Activated CD8-positive, alpha-beta memory T cell treated with anti-CD3 and anti-CD28 coated beads for 4 hours (primary cell): Measurements from ENCODE around the gene IFITM10.
A peak's percentile ranks its signal among the peaks of the same experiment; 100 is the strongest.

Experiments
- DNase-seq, 2 donors: peaks; one replicate each; pipeline ENCODE4 v3.0.0-alpha.2; 2020; ENCODE audit warnings: low read depth in 2 of 2

Gene IFITM10

GRCh38 chr11:1763796-1764661 lies 13.6 kb upstream of the IFITM10 start, which contains the start of gene CTSD:
Gene CTSD, minus strand, starts transcription at chr11:1763927. Its CDS starts 68 bp downstream, at chr11:1763859.
- peak; percentile 62 to 73 for DNase-seq

DNA sequence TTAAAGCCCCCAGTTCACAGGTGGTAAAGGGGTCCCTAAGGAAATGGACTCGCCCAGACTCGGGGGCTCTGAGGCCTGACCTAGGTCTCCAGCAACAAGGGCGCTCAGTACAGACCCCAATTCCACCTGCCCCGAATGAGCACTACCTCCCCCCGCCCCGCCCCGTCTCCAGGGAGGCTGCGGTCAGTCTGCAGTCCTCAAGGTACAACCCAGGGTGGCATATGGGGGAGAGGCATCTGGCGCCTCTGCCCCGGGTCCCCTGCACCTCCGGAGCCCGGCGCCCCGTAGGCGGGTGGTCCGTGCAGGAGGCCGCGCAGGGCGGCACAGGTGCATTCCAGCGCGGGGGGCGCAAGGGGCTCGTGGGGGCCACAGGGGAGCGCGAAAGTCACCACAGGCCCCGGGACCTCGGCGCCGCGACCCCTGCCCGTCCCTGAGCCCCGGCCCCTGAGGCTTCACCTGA lies 13.0 kb upstream of the IFITM10 start:
- no peak for DNase-seq

GRCh38 chr11:1762537-1763302 lies 12.3 kb upstream of the IFITM10 start:
- DNase-seq = no peak

DNA sequence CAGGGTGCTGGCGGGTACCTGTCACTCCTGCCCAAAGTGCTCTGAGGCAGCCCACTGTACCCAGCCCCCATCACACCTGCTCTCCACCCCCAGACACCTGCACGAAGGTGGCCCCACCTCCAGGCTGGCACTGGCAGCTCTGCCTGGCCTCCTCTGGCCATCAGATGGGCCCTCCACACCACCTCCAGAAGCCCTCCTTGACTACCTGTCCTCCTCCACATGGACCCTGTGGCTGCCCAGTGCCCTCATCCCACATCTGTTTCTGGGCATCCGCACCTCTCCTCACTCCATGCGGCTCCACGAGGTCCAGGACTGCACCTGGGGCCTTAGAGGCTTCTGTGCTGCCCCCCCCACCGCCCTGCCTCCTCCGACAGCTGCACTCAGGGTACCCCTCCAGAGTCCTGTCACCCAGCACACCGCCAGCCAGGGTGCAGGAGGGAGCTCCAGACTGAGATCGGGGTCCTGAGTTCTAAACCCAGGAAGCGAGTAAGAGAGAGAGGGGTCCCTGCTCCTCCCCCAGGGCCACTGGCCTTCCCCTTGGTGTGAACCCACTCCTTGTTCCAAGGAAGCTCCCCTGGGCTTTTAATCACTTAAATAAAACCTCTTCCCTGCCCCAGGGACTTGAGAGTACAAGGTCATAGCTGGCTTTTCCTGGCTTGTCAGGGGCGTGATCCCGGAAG lies 11.6 kb upstream of the IFITM10 start:
- DNase-seq = no peak

- no peak for DNase-seq
Observed at GRCh38 chr11:1761110-1761856, 10.9 kb upstream of the IFITM10 start.

DNA sequence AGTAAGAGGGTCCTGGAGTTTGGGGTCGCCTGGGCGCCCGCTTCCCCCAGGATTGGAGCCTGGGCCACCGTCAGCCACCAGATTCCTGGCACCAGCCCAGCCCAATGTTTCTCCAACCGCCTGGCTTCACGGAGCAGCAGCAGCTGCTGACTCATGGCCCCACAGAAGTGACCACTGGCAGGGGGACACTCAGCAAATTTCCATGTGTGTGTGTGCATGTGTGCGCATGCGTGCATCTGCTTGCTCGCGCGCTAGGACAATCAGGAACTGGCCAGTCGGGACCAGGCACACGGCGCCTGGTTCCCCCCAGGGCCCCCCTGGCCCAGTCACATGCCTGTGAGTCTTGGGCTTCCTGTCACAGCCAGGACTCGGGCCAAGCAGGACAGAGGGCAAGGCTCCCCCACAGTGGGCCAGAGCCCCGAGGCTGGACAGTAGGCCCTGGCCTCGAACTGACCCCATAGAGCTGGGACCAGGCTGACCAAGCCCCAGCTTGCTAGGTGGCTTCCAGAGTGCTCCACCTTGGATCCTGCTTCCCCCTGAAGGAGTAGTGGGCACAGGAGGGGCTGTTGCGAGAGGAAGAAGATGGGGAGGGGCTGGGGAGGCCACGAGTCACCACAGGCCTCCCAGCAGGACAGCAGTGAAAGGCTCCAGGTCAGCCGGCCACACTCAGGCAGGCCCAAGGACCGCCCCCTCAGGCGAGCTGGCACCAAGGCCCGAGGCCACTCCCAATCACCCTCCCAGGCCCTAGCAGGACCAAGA lies 10.1 kb upstream of the IFITM10 start:
- DNase-seq = no peak

DNA sequence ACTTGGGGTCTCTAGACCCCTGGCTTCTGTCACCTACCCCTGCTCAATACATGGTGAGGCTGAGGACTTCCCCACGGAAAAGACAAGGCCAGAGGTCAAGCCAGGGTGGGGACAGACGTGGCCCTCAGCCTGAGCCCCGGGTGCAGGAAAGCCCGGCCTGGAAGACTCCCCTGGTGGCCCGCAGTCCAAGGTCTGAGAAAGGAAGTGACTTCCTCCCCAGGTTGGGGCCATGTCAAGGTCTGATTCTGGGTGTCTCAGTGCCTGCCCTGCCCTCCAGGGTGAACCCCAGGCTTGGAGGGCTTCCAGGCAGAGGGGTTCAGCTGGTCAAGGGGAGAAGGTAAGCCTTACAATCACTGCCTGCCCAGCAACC lies 9.4 kb upstream of the IFITM10 start:
- no peak for DNase-seq

DNA sequence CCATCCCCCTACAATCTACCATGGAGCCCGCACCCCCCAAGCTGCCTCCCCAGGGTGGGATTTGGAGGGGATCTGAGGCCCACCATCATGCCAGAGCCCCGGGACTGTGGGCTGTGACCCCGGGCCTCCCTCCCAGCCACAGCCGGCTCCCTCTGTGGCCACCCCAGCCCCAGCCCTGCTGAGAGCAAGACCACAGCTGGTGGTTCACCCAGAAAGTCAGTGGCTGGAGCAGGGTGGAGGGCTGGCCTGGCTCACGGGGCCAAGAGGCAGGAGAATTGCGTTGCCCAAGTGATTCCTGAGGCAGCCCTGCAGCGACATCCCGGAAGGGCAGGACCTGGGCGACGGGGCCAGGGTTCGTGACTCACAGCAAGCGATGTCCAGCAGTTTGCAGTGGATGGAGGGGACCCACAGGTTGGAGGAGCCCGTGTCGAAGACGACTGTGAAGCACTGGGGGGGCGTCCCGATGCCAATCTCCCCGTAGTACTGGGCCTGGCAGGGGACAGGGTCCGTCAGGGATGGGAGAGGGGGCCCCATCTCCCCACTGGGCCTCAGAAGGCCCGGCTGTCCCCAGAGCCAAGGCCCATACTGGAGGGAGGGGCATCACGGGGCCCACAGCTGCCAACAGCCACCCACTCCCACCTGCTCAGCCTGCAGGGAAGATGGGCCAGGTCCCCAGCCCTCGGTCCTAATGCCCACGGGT lies 8.9 kb upstream of the IFITM10 start:
- no peak for DNase-seq

DNA sequence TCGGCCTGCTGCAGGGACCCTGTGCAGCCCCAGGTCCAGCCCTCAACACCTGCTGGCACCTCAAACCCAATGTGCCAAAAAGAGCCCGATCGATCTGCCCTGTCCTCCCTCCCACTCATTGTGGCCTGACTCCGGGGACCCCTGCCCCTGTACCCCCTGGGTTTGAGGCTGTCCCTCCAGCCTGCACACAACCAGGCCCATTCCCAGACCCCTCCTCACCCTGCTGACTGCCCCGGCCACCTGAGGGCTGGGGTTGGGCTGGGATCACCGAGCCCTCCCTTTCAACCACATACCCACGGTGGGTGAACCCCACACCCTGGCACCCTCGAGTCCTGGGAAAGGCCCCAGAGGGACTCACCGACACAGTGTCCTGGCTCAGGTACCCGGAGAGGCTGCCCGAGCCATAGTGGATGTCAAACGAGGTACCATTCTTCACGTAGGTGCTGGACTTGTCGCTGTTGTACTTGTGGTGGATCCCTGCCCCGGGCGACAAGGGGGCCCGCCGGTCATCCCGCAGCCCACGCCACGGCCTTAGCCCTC lies 8.3 kb upstream of the IFITM10 start:
- DNase-seq = no peak

DNA sequence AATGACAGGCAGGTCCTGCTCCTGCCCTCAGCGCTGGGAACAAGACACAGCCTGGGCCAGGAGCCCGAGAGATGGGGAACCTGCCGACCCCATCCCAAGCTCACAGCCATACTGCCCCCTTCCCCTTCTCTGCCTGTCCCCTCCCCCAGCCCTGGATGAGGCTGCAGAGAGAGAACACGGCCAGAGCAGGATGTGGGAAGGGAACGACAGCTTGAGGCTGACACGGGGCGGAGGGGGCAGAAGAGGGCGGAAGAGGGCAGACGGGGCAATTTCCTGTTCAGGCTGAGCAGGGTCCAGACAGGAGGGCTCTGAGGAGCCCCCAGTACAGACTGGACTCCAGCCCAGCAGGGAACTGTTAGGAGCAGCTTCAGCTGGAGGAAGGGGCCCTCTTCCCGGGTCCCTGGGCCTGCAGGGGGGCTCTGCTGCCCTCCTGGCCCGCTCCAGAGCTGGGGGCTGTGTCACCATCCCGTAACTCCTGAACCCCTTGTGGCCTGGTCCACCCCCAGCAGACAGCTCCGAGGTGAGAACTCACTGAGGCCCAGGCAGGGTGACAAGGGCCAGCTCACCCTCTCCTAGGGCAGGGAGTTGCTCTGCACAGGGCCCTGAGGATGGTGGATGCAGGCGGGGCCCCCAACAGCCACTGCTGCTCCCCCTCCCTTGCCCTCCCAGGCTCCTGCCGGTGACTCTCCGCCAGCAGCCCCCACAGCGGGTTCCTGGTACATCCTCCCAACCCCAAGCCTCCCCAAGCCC lies 7.6 kb upstream of the IFITM10 start:
- DNase-seq = peak; percentile 24 to 28

DNA sequence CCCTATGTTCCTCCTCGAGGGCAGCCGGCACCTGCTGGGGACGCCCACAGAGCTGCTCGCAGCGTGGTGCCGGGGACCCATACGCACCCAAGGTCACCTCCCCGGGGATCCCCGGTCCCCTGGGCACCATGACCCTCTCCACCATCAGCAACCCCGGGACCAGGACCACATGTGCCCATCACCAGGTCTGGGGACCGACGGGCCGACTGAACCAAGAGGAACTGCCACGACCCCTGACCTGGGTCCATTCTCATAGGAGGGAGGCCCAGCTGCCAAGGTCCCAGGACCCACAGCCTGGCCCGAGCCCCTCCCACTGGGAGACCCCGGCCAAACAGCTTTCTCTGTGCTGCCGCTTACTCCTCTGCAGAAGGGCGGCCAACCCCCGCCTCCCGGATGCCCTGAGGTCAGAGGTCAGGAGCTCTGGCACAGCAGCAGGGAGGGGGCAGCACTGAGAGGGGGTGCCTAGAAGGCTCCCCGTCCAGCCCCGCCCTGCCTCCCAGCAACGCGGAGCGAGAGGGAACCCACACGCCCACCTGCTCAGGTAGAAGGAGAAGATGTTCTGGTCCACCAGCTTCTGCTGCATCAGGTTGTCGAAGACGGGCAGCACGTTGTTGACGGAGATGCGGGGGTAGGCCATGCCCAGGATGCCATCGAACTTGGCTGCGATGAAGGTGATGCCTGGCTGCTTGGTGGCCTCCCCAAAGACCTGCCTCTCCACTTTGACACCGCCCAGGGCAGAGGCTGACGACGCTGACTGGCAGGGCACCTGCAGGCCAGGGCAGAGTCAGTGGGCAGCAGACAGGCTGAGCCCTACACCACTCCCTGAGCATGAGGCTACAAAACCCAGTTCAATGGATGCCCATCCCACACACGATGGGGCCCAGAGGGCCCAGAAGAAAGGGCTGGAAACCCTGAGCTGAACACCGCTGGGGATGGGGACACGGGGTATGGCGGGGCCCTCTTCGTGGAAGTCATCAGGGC lies 6.7 kb upstream of the IFITM10 start:
- no peak for DNase-seq

GRCh38 chr11:1755692-1756561 lies 5.5 kb upstream of the IFITM10 start:
- DNase-seq = no peak

GRCh38 chr11:1755344-1755691 lies 4.9 kb upstream of the IFITM10 start:
- DNase-seq = no peak

- DNase-seq = no peak
Observed at GRCh38 chr11:1754376-1755150, 4.2 kb upstream of the IFITM10 start.

DNA sequence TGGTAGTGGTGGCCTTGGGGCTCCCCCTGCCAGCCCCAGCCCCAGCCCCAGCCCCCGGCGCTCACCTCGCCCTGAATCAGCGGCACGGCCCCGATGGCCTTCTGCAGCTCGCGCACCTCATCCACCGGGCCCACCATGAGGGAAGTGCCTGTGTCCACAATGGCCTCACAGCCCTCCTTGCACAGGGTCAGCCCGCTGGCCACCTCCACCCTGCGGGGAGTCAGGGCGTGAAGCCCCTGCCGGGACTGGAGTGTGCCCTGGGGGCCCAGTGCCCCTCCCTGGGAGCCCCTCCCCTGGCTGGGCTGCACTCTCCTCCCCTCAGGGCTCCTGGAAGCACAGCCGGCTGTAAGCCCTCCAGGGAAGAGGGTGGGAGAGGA lies 3.5 kb upstream of the IFITM10 start:
- DNase-seq = no peak

DNA sequence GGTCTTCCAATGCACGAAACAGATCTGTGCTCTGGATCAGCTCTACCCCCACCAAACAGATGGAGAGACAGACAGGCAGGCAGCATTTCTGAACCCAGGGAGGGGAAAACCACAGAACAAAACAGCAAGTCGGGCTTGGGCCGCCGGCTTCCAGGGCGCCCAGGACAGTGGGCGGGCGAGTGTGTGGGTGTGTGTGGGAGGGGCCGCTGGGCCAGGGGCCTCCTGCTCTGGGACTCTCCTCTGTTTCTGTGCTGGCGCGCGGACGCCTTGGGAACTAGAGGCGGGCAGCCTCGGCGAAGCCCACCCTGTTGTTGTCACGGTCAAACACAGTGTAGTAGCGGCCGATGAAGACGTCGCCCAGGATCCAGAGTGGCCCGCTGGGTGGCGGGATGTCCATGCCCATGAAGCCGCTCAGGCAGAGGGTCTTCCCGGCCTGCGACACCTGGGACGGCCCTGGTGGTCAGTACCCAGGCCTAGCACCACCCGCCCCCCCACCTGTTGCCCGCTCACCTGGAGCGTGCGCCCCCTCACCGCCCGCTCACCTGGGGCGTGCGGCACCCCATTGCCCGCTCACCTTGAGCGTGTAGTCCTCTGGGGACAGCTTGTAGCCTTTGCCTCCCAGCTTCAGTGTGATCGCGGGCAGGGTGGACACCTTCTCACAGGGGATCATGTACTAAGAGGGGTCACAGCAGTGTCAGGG lies 3.0 kb upstream of the IFITM10 start:
- no peak for DNase-seq
